HG03139 (cell line): ENCODE measurements around the gene TMEM256.

Source experiments
- ATAC-seq: cut with Tn5 transposase; IDR thresholded peaks from one replicate; pipeline ENCODE4 v1.9.1; 2021; ENCODE audit not compliant: unreplicated experiment

TMEM256 gene

GRCh38 chr17:7354262-7354843, 49.5 kb downstream of the TMEM256 start:
- ATAC-seq, result no peak
